Upper lobe of right lung (tissue), 1 donor: Measurements from ENCODE around the gene RALGPS1. TPM values are rescaled to one million over a fixed set of nuclear protein-coding genes. Genes with fewer than 3 reads are reported as not detected.

Experiments
- ATAC-seq: fragments of 200-7000 bp; cut with Tn5 transposase; one replicate; pipeline ENCODE4 v1.9.1; 2020; ENCODE audit warnings: mild to moderate bottlenecking, moderate library complexity
- DNase-seq: peaks from one replicate; pipeline ENCODE4 v3.0.0-alpha.2; 2020
- H3K27ac ChIP-seq: fragments of 200-600 bp; one replicate; pipeline ENCODE4 v1.8.0; 2022
- H3K27me3 ChIP-seq: fragments of 200-600 bp; one replicate; pipeline ENCODE4 v1.8.0; 2022; ENCODE audit warnings: mild to moderate bottlenecking
- H3K36me3 ChIP-seq: fragments of 200-600 bp; one replicate; pipeline ENCODE4 v1.8.0; 2022
- H3K4me1 ChIP-seq: fragments of 200-600 bp; one replicate; pipeline ENCODE4 v1.8.0; 2022
- H3K4me3 ChIP-seq: fragments of 200-600 bp; one replicate; pipeline ENCODE4 v1.8.0; 2022; ENCODE audit warnings: mild to moderate bottlenecking
- H3K9me3 ChIP-seq: fragments of 200-600 bp; one replicate; pipeline ENCODE4 v1.8.0; 2022
- CTCF ChIP-seq: fragments of 200-600 bp; IDR thresholded peaks from one replicate; pipeline ENCODE4 v1.8.0; 2022; ENCODE audit warnings: antibody characterized with exemption
- intact Hi-C: fragments of 100-400 bp; cut with DNase I; formaldehyde crosslinking; loops from one replicate; pipeline ENCODE4 v1.11.0; 2022
- total RNA-seq: library from RNA; stranded (reverse); fragmentation: NEBNext Ultra II Directional; extraction: Animal tissue kit (Norgen Biotek cat#: 25700); gene quantifications from one replicate; pipeline ENCODE4 v1.2.1, GENCODE V29; 2021
- donor health status: DM: no; HTN: yes; CAD: no; lungs with severe emphysema.

RALGPS1 gene
- total RNA-seq, 1 donor from 2014 or later, result 15.9 TPM

- H3K4me3 ChIP-seq, result no peak overlapping the region
- DNase-seq, result peak; percentile 21
- no peaks in the 10 kb centered on the region for H3K9me3 ChIP-seq
- intact Hi-C loops, result no loop called here
- no peaks in the 10 kb centered on the region for H3K27me3 ChIP-seq
- H3K36me3 ChIP-seq, result no peaks in the 10 kb centered on the region
- no peak for ATAC-seq
- peaks cover 22% of the 10 kb centered on the region for H3K4me1 ChIP-seq
- no peak overlapping the region for H3K27ac ChIP-seq
- TF ChIP-seq CTCF, result no peak
Observed at GRCh38 chr9:127114606-127115005, 200.0 kb downstream of the RALGPS1 start.

- Histone ChIP-seq H3K27me3 (no peaks in the 10 kb centered on the region), H3K27ac (no peak overlapping the region), H3K9me3 (no peaks in the 10 kb centered on the region), H3K4me1 (peaks cover 19% of the 10 kb centered on the region), H3K4me3 (no peak overlapping the region), H3K36me3 (no peaks in the 10 kb centered on the region)
- DNase-seq (peak; percentile 21), ATAC-seq (no peak)
- intact Hi-C loops, result no loop called here
- no peak for TF ChIP-seq CTCF
Observed at GRCh38 chr9:127116088-127116726, 201.6 kb downstream of the RALGPS1 start.

GRCh38 chr9:127116957-127117356, 202.4 kb downstream of the RALGPS1 start:
- no peak for ATAC-seq
- Histone ChIP-seq H3K27ac (no peak overlapping the region), H3K36me3 (no peaks in the 10 kb centered on the region), H3K4me3 (no peak overlapping the region), H3K27me3 (no peaks in the 10 kb centered on the region), H3K4me1 (peaks cover 18% of the 10 kb centered on the region), H3K9me3 (no peaks in the 10 kb centered on the region)
- no peak for TF ChIP-seq CTCF
- intact Hi-C loops, result no loop called here
- DNase-seq, result no peak

- no peaks in the 10 kb centered on the region for H3K36me3 ChIP-seq
- no peak for TF ChIP-seq CTCF
- ATAC-seq (no peak), DNase-seq (peak; percentile 7)
- no peaks in the 10 kb centered on the region for H3K9me3 ChIP-seq
- peaks cover 18% of the 10 kb centered on the region for H3K4me1 ChIP-seq
- H3K4me3 ChIP-seq, result no peak overlapping the region
- intact Hi-C loops, result no loop called here
- no peaks in the 10 kb centered on the region for H3K27me3 ChIP-seq
- H3K27ac ChIP-seq, result no peak overlapping the region
Observed at GRCh38 chr9:127117801-127118200, 203.2 kb downstream of the RALGPS1 start.

GRCh38 chr9:127118597-127119319, 204.2 kb downstream of the RALGPS1 start:
- H3K4me1 ChIP-seq, result peaks cover 17% of the 10 kb centered on the region
- no peaks in the 10 kb centered on the region for H3K9me3 ChIP-seq
- DNase-seq (no peak), ATAC-seq (no peak)
- H3K27ac ChIP-seq, result no peak overlapping the region
- no peaks in the 10 kb centered on the region for H3K36me3 ChIP-seq
- TF ChIP-seq CTCF, result no peak
- intact Hi-C loops, result no loop called here
- no peaks in the 10 kb centered on the region for H3K27me3 ChIP-seq
- H3K4me3 ChIP-seq, result no peak overlapping the region
